HPDE6-E6E7 (cell line): ENCODE results near the gene CCDC116.
A peak's percentile ranks its signal among the peaks of the same experiment; 100 is the strongest.
"Not testable (repeated sequence)": the region's sequence is repeated elsewhere in the genome, so short reads cannot be mapped to it uniquely, and the experiment has no call there.

Experiments
- DNase-seq: peaks from one replicate; pipeline ENCODE4 v3.0.0; 2011; ENCODE audit warnings: missing footprints; ENCODE audit errors: extremely low spot score

CCDC116 gene

GRCh38 chr22:21650823-21651520 lies 18.4 kb downstream of the CCDC116 start:
- DNase-seq, result no peak

- DNase-seq, result no peak
Measured at GRCh38 chr22:21651521-21652009, 19.0 kb downstream of the CCDC116 start.

- peak; percentile 85 for DNase-seq
Measured at GRCh38 chr22:21652010-21652546, 19.5 kb downstream of the CCDC116 start.

GRCh38 chr22:21652547-21653545 lies 20.3 kb downstream of the CCDC116 start:
- no peak for DNase-seq

- no peak for DNase-seq
Measured at GRCh38 chr22:21657020-21657359, 24.4 kb downstream of the CCDC116 start.

GRCh38 chr22:21657360-21658032 lies 24.9 kb downstream of the CCDC116 start:
- DNase-seq, result no peak

- DNase-seq, result no peak
Measured at GRCh38 chr22:21659864-21660525, 27.4 kb downstream of the CCDC116 start.

- DNase-seq, result no peak
Measured at GRCh38 chr22:21660904-21661303, 28.3 kb downstream of the CCDC116 start.

GRCh38 chr22:21661991-21662390 lies 29.4 kb downstream of the CCDC116 start:
- DNase-seq, result no peak

GRCh38 chr22:21663738-21664137 lies 31.2 kb downstream of the CCDC116 start:
- DNase-seq, result no peak

- no peak for DNase-seq
Measured at GRCh38 chr22:21665047-21665851, 32.7 kb downstream of the CCDC116 start.

GRCh38 chr22:21666786-21667185 lies 34.2 kb downstream of the CCDC116 start:
- no peak for DNase-seq

- DNase-seq, result no peak
Measured at GRCh38 chr22:21669026-21669425, 36.5 kb downstream of the CCDC116 start.

GRCh38 chr22:21672107-21672629 lies 39.6 kb downstream of the CCDC116 start:
- no peak for DNase-seq

- DNase-seq, result no peak
Measured at GRCh38 chr22:21673534-21674321, 41.2 kb downstream of the CCDC116 start.

GRCh38 chr22:21674638-21675245 lies 42.2 kb downstream of the CCDC116 start:
- DNase-seq, result no peak

GRCh38 chr22:21677606-21678443 lies 45.3 kb downstream of the CCDC116 start:
- no peak for DNase-seq

GRCh38 chr22:21678842-21679241 lies 46.3 kb downstream of the CCDC116 start:
- DNase-seq, result not testable (repeated sequence)
